HG03064 (cell line): ENCODE results near the gene SPCS1.
"Not testable (repeated sequence)": the region's sequence is repeated elsewhere in the genome, so short reads cannot be mapped to it uniquely, and the experiment has no call there.

Experiments used
- ATAC-seq: cut with Tn5 transposase; IDR thresholded peaks from one replicate; pipeline ENCODE4 v1.9.1; 2021; ENCODE audit warnings: low read depth; ENCODE audit not compliant: unreplicated experiment

The SPCS1 gene

DNA sequence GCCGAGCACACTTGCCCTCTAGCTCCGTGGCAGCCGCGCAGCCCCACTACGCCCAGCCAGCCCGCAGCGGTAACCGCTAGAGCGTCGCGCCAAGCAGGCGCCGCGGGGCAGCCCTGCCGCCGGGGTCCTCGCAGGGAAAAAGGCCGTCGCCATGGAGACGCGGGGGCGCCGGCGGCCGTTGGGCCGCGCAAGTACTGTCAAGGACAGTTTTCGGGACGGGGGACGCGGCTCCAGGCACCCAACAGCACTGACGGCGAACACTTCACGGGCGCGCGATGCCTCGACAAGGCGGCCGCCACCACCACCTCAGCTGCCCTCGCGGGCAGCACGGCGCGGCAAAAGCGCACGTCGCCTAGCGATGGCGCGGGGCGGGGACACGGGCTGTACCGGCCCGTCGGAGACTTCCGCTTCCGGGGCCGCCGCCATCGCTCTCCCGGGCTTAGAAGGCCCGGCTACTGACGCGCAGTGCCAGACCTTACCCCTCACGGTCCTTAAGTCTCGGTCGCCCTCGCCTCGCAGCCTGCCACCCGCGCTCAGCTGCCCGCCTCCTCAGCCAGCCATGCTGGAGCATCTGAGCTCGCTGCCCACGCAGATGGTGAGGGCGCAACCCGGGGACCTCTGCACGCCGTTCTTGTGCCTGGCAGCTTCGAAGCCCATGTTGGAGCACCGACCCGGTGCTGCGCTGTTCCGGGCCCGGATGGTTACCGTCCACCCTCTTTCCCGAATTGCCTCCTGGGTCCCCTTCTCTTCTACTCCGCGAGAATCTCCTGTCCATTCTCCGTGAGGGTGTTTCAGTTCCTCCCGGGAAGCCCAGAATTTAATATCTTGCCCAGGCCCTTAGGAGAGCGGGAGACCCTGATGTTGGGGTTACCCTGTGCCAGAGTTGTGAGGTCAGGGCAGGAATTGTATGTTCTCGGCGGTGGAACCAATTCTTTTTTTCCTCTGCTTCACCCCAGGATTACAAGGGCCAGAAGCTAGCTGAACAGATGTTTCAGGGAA is at the start of gene SPCS1, which contains the start of gene GLT8D1:
Gene SPCS1, plus strand, starts transcription at position 419 of the 999 bp plus-strand sequence. Its CDS starts 141 bp downstream, at position 560.
Gene GLT8D1, minus strand, starts transcription at position 104 of the 999 bp plus-strand sequence. CDS start 5,331 bp downstream, outside the sequence.
- peak; percentile 76 for ATAC-seq

DNA sequence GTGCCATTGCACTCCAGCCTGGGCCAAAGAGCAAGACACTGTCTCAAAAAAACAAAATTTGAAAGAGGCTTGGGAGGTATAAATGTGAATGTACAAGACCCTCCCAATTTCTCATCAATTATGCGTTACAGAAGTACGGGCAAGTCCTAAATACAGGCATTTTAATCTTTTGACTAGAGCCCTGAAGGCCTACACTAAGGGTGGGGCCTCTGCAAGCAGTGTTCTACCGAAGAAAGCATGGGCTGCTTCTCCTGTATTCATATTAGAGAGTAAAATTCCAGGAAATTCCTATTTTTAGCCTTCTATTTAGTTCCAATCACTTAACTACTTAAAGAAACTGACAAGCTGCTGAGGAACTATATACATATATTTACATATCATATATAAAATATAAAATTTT is 45.9 kb upstream of the SPCS1 start:
- no peak for ATAC-seq

GRCh38 chr3:52663098-52663497 is 42.8 kb upstream of the SPCS1 start:
- no peak for ATAC-seq

- ATAC-seq = peak; percentile 79
Observed at GRCh38 chr3:52670621-52671521, 35.0 kb upstream of the SPCS1 start.

DNA sequence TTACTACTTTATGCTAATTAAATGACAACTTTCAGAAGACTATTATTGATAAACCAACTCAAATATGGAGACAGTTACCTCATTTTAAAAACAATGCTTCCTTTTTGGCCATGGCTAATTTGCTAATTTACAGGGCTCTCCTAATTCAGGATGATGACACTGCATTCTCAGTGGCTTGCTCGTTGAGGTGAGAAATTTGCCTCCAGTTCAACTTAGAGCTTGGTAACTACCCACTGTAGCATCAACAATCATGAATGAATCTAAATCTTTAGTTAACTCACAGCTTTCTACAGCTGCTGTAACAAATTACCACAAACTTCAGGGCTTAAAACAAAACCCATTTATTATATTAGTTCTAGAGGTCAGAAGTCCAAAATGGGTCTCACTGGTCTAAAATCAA is 34.2 kb upstream of the SPCS1 start:
- no peak for ATAC-seq

DNA sequence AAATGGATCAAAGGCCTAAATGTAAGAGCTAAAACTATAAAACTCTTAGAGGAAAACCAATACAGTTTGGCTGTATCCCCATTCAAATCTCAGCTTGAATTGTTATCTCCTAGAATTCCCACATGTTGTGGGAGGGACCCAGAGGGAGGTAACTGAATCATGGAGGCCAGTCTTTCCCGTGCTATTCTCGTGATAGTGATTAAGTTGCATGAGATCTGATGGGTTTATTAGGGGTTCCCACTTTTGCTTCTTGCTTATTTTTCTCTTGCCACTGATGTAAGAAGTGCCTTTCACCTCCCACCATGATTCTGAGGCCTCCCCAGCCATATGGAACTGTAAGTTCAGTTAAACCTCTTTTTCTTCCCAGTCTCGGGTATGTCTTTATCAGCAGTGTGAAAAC is 29.7 kb upstream of the SPCS1 start:
- ATAC-seq = not testable (repeated sequence)

- no peak for ATAC-seq
Observed at GRCh38 chr3:52678265-52679198, 27.4 kb upstream of the SPCS1 start.

- no peak for ATAC-seq
Observed at GRCh38 chr3:52679199-52679538, 26.7 kb upstream of the SPCS1 start.

GRCh38 chr3:52679811-52680210 is 26.1 kb upstream of the SPCS1 start:
- ATAC-seq = no peak

GRCh38 chr3:52681596-52681995 is 24.3 kb upstream of the SPCS1 start:
- no peak for ATAC-seq

DNA sequence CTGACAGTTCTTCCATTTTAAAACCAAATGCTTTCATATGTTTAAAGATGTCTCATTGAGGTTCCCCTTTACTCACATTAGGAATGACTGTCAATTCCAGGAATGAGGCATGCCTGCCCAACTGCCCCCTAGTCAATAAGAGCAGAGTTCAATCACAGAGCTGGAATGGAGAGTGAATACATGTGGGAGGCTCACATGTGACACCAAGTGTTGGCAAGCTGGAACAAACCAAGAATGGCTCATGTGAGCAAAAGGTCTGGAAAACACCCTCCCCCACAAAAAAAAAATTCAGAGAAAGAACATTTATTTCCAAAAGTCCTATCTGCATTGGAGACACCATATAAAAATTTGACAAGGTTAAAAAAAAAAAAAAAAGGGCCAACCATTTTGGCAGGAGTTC is 23.9 kb upstream of the SPCS1 start:
- no peak for ATAC-seq

GRCh38 chr3:52683611-52684010 is 22.3 kb upstream of the SPCS1 start:
- no peak for ATAC-seq

DNA sequence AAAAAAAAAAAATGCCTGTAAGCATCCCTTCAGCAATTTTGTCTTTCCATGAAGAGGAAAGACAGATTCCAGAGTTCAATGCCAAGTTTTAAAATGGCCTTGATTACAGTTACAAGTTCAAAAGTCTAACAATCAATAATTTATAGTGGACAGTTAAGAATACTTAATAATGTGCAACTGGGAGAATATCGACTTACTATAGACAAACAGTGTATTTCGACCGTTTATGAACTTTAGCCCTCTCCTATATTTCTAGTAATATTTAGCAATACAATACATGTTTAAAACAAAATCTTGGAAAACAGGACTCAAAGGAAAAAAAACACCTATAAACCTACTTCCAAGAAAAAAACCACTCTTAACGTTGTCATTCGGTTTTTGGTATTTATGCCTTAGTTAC is 21.7 kb upstream of the SPCS1 start:
- ATAC-seq = no peak

DNA sequence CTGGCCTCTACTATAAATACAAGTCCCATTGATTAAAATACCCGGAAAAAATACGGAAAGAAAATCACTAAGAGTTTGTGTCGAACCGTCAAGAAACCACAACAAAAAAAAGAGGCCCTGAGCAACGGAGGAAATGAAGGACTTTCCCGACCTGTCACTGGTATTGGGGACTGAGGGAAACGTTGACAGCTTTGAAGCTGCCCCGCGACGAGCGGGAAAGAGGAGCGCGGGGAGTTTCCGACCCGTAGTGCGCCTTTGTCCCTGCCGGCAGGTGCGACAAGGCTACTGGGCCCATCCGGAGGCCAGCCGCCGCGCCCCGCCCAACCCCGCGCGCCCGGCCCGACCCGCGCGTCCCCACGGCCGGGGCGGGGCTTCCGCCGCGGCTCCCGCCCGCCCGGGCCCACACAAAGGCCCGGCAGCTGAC is 20.6 kb upstream of the SPCS1 start:
- ATAC-seq = peak; percentile 61

DNA sequence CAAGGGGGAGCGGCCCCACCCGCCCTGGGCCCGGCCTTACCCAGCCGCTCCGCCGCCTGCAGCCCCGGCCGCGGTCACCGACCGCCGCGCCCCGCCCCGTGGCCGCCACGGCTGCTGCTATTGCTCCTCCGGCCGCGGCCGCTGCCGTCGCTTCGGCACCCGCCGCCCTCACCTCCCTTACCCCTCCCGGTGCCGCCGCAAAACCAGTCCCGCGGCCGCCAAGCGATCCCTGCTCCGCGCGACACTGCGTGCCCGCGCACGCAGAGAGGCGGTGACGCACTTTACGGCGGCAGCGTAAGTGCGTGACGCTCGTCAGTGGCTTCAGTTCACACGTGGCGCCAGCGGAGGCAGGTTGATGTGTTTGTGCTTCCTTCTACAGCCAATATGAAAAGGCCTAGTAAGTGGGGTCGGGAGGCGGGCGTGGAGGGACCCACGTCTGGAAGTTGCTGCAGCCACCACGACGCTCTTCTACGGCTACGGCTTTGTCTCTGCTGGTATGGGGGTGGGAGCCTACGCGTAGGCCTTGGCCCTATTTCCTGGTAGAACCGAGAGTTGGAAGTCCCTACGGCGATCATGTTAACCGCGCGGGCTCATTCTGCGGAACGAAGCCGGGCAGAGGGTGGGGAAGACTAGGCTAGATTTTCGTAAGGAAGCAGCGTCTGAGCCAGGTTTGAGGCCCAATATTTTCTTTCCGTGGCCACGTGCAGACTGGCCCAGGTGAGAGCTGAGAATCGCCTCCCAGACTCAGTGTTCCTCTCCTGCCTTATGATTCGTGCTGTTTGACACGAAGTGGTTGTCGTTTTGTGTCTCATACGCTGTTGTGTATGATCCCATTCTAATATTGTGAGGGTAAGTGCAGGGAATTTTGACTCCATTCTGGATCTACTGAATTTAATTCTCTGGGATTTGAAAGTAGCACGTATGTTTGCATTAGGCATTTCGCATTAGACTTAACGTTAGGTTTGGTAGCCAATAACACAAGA is 19.9 kb upstream of the SPCS1 start, which contains the start of the genes GNL3 and PBRM1:
Gene GNL3, plus strand, starts transcription at position 324 of the 983 bp plus-strand sequence. Its CDS starts 61 bp downstream, at position 385.
Gene PBRM1, minus strand, starts transcription at position 205 of the 983 bp plus-strand sequence.
- ATAC-seq = peak; percentile 64

DNA sequence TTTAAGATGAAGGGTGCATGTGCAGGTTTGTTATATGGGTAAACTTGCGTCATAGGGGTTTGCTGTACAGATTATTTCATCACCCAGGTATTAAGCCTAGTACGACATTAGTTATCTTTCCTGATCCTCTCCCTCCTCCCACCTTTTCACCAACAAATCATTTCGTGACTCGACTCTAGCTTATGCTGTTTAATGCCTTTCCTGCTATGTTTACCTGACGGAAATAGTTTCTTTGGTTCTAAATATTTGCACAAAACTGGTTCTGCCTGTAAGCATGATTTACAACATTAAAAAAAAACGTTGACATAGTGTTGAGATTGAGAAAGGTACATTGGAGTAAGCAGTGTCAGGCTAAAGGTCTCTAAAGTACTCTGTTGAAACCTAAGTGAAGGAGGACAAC is 17.6 kb upstream of the SPCS1 start:
- no peak for ATAC-seq

- no peak for ATAC-seq
Observed at GRCh38 chr3:52689151-52689550, 16.8 kb upstream of the SPCS1 start.

- ATAC-seq = no peak
Observed at GRCh38 chr3:52690560-52690959, 15.3 kb upstream of the SPCS1 start.

DNA sequence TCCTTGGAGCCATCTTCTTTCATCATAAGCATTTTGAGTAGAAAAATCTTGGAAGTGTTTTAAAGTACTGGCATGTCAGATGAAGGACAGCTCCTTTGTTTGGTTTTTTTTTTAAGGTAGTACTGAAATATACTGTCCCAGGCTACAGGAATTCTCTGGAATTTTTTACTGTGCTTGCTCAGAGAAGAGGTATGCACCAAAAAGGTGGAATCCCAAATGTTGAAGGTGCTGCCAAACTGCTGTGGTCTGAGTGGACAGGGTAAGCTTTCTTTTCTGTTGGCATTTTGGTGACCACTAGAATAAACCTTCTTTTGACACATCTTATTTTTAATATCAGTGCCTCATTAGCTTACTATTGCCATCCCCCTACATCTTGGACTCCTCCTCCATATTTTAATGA is 12.8 kb upstream of the SPCS1 start:
- no peak for ATAC-seq
